Aorta (tissue), 5 donors: ENCODE measurements around the gene RHNO1. TPM values are rescaled to one million over a fixed set of nuclear protein-coding genes. Genes with fewer than 3 reads are reported as not detected.
A peak's percentile ranks its signal among the peaks of the same experiment; 100 is the strongest.

Experiments used
- ATAC-seq: fragments of 200-7000 bp; cut with Tn5 transposase; one replicate; pipeline ENCODE4 v1.9.1; 2022; ENCODE audit warnings: moderate library complexity; ENCODE audit not compliant: low FRiP score
- DNase-seq, 2 donors: peaks; one replicate each; pipeline ENCODE4 v3.0.0-alpha.2; 2020
- H3K27ac ChIP-seq, 2 donors: one replicate each; pipeline ENCODE4 v1.5.1; 2013; ENCODE audit warnings: low read length in 2 of 2, mild to moderate bottlenecking in 2 of 2, moderate library complexity in 2 of 2, control low read depth in 1 of 2, inconsistent platforms in 1 of 2, low read depth in 1 of 2
- H3K27me3 ChIP-seq, 2 donors: one replicate each; pipeline ENCODE4 v1.6.1; 2013; ENCODE audit warnings: control low read depth in 1 of 2, low read length in 1 of 2, mild to moderate bottlenecking in 1 of 2, moderate library complexity in 1 of 2; ENCODE audit not compliant: insufficient read depth in 2 of 2, control insufficient read depth in 1 of 2
- H3K36me3 ChIP-seq, 2 donors: one replicate each; pipeline ENCODE4 v1.6.1; 2013; ENCODE audit warnings: control low read depth in 1 of 2, low read length in 1 of 2, mild to moderate bottlenecking in 1 of 2; ENCODE audit not compliant: insufficient read depth in 2 of 2, control insufficient read depth in 1 of 2
- H3K4me1 ChIP-seq, 2 donors: one replicate each; pipeline ENCODE4 v1.6.1; 2013; ENCODE audit warnings: low read length in 2 of 2, control low read depth in 1 of 2, mild to moderate bottlenecking in 1 of 2, moderate library complexity in 1 of 2; ENCODE audit not compliant: insufficient read depth in 2 of 2, control insufficient read depth in 1 of 2
- H3K4me3 ChIP-seq, 2 donors: one replicate each; pipeline ENCODE4 v1.5.1; 2013; ENCODE audit warnings: low read length in 2 of 2, control low read depth in 1 of 2, mild to moderate bottlenecking in 1 of 2
- H3K9me3 ChIP-seq: one replicate; pipeline ENCODE4 v1.6.1; 2013; ENCODE audit warnings: mild to moderate bottlenecking, low read length; ENCODE audit not compliant: control insufficient read depth
- WGBS, 2 donors: extraction: QIAGEN DNeasy Blood & Tissue Kit; methylation state at CpG; one replicate each; pipeline ENCODE4 v1.1.7; 2013; 5-methylcytosine and 5-hydroxymethylcytosine counted together
- intact Hi-C, 2 donors: fragments of 100-400 bp; cut with DNase I; formaldehyde crosslinking; loops; one replicate each; pipeline versions ENCODE4 v1.14.2 to v1.15.0; 2022
- polyA plus RNA-seq, 2 donors: library from polyadenylated mRNA; stranded (reverse); fragments of 200-250 nt; gene quantifications; one replicate each; pipeline ENCODE4 v1.2.3, GENCODE V29; 2013
- total RNA-seq, 2 donors: library from RNA; stranded (reverse); fragmentation: NEBNext Ultra II Directional; extraction: Animal tissue kit (Norgen Biotek cat#: 25700); gene quantifications; one replicate each; pipeline ENCODE4 v1.2.1, GENCODE V29; 2021
- donor health status: healthy with polysubstance abuse.
- donor health status: Bipolar disorder and iron deficiency.
- donor health status: DM: no; HTN: no; CAD: no.
- donor health status: DM: no; HTN: no; CAD: no.
- donor health status: DM: yes; HTN: yes; CAD: no.

Gene RHNO1
- total and polyA plus RNA-seq, 4 donors: 5.0 to 12.5 (median 9.7) TPM

DNA sequence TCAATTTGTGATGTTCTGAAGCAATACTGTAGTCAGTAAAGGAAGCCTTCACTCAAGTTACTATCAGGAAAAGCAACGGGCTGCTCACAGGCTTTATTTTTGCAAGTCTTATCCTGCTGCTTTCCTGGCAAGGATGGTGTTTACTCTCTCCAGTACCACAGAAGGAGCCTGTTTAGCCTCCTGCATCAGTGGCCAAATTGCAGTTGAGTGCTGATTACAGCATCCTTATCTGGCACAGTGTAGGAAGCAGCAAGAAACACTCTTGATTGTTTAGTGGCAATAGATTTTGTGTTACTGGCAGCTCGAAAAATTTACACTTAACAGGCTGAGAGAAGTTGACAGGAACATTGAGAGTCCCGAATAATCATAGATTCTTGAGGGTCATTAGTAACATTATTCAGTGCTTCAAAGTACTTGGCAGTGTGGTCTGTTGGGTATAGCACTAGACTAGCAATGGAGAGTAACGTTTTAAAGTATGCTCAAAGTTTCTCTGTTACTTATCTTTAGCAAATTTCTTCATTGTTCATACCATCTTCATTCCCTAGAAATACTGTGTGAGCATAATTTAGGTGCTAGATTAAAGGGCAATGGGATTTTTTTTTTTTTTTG is 25.4 kb downstream of the RHNO1 start:
- no peaks in the 10 kb centered on the region for H3K4me1 ChIP-seq
- intact Hi-C loops: no loop called here
- no peaks in the 10 kb centered on the region for H3K36me3 ChIP-seq
- no peaks in the 10 kb centered on the region for H3K9me3 ChIP-seq
- ATAC-seq: peak; percentile 57
- H3K4me3 ChIP-seq: no peak overlapping the region
- WGBS, 2 donors: 27 to 30% methylated on average over 4 of the region's 4 CpGs
- H3K27me3 ChIP-seq: no peaks in the 10 kb centered on the region
- no peak overlapping the region for H3K27ac ChIP-seq
- no peak for DNase-seq

- no peak for ATAC-seq
- H3K27me3 ChIP-seq: no peaks in the 10 kb centered on the region
- 96 to 97% methylated on average over 2 of the region's 2 CpGs for WGBS, 2 donors
- no peaks in the 10 kb centered on the region for H3K36me3 ChIP-seq
- H3K4me1 ChIP-seq: no peaks in the 10 kb centered on the region
- H3K4me3 ChIP-seq: no peak overlapping the region
- H3K27ac ChIP-seq: no peak overlapping the region
- no peak for DNase-seq
- H3K9me3 ChIP-seq: no peaks in the 10 kb centered on the region
- intact Hi-C loops: no loop called here
These were observed 27.2 kb downstream of the RHNO1 start for GRCh38 chr12:2904260-2904659.

- peaks cover 1 to 4% of the 10 kb centered on the region in 2 donors for H3K36me3 ChIP-seq
These were observed 35.2 kb downstream of the RHNO1 start for GRCh38 chr12:2912216-2912575.

GRCh38 chr12:2919249-2919648 is 42.2 kb downstream of the RHNO1 start:
- Histone ChIP-seq H3K27me3 (no peaks in the 10 kb centered on the region), H3K27ac (no peak overlapping the region), H3K4me1 (no peaks in the 10 kb centered on the region), H3K9me3 (no peaks in the 10 kb centered on the region), H3K36me3 (peaks cover 3 to 5% of the 10 kb centered on the region in 2 donors), H3K4me3 (no peak overlapping the region)
- intact Hi-C loops: no loop called here
- ATAC-seq: no peak
- DNase-seq: no peak
- 93% methylated on average over 2 of the region's 2 CpGs for WGBS, 2 donors

More at GRCh38 chr12:2912216-2912575, 35.2 kb downstream of the RHNO1 start:
- no peak for DNase-seq
- Histone ChIP-seq H3K9me3 (no peaks in the 10 kb centered on the region), H3K4me3 (no peak overlapping the region), H3K4me1 (no peaks in the 10 kb centered on the region), H3K27ac (no peak overlapping the region), H3K27me3 (no peaks in the 10 kb centered on the region)
- ATAC-seq: no peak
- 96 to 100% methylated on average over 3 of the region's 3 CpGs for WGBS, 2 donors
- intact Hi-C loops: no loop called here

DNA sequence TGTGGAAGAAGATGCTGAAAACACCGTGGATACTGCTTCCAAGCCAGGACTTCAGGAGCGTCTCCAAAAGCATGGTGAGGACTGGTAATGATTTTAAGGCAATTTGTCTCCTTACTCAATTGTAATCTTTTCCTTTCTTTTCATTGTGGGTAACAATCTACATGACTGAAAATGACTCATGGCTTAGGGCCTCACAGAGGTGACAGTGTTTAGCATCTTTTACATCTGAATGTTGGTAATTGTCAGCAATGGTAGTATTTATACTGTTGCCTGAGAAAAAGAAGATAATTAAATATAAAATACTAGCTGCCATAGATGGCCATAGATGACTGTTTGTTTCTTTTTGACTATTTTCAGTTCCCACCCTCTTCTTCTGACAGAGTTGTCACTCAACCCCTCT is 45.3 kb downstream of the RHNO1 start:
- H3K27me3 ChIP-seq: no peaks in the 10 kb centered on the region
- H3K4me1 ChIP-seq: no peaks in the 10 kb centered on the region
- ATAC-seq: no peak
- H3K36me3 ChIP-seq: peaks cover 5 to 10% of the 10 kb centered on the region in 2 donors
- H3K9me3 ChIP-seq: no peaks in the 10 kb centered on the region
- H3K4me3 ChIP-seq: no peak overlapping the region
- no peak for DNase-seq
- 91 to 97% methylated on average over 2 of the region's 2 CpGs for WGBS, 2 donors
- no peak overlapping the region for H3K27ac ChIP-seq
- intact Hi-C loops: no loop called here

- 96 to 97% methylated on average over 9 of the region's 9 CpGs for WGBS, 2 donors
- Histone ChIP-seq H3K36me3 (peaks cover 5 to 10% of the 10 kb centered on the region in 2 donors), H3K27me3 (no peaks in the 10 kb centered on the region), H3K27ac (no peak overlapping the region), H3K4me1 (no peaks in the 10 kb centered on the region), H3K9me3 (no peaks in the 10 kb centered on the region), H3K4me3 (no peak overlapping the region)
- intact Hi-C loops: no loop called here
- DNase-seq (no peak), ATAC-seq (no peak)
These were observed 46.0 kb downstream of the RHNO1 start for GRCh38 chr12:2923057-2923456.

GRCh38 chr12:2924019-2924418 is 47.0 kb downstream of the RHNO1 start:
- Histone ChIP-seq H3K36me3 (peaks cover 5 to 10% of the 10 kb centered on the region in 2 donors), H3K4me3 (no peak overlapping the region), H3K9me3 (no peaks in the 10 kb centered on the region), H3K4me1 (no peaks in the 10 kb centered on the region), H3K27ac (no peak overlapping the region), H3K27me3 (no peaks in the 10 kb centered on the region)
- 68 to 79% methylated on average over 3 of the region's 3 CpGs for WGBS, 2 donors
- ATAC-seq: no peak
- intact Hi-C loops: no loop called here
- DNase-seq: no peak

DNA sequence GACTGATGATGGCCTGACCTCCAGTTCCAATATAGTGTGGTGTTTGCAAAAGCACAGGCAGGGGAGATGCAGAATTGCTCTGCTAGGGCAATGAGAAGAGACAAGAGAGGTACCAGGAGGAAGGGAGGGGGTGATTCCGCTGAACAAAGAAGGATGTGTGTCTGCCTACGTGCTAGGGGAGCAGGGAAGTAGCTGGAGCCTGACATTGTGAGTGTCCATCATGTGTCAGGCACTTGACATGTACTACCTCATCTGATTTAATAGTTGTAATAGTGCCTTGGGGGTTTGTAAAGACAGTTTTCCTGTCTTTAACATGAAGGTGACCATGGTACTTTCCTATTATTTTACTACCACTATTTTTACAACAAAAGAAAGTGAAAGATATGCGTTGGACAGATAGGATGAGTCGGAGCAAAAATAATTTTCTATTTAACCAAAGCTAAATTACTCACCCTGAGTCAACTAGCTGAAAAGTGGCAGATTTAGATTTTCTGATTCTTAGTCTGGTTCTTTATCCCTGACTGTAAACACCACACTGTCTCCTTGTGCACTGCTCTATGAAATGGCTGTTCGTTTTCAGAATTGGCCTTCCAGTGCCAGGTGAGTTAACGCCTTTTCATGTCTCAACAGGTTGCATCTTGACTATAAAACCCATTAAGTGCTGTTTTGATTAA is 48.4 kb downstream of the RHNO1 start:
- Histone ChIP-seq H3K27me3 (no peaks in the 10 kb centered on the region), H3K4me3 (no peak overlapping the region), H3K9me3 (no peaks in the 10 kb centered on the region), H3K4me1 (no peaks in the 10 kb centered on the region), H3K27ac (no peak overlapping the region), H3K36me3 (peaks cover 5 to 10% of the 10 kb centered on the region in 2 donors)
- ATAC-seq (no peak), DNase-seq (no peak)
- intact Hi-C loops: no loop called here
- 85% methylated on average over 6 of the region's 6 CpGs for WGBS, 2 donors

DNA sequence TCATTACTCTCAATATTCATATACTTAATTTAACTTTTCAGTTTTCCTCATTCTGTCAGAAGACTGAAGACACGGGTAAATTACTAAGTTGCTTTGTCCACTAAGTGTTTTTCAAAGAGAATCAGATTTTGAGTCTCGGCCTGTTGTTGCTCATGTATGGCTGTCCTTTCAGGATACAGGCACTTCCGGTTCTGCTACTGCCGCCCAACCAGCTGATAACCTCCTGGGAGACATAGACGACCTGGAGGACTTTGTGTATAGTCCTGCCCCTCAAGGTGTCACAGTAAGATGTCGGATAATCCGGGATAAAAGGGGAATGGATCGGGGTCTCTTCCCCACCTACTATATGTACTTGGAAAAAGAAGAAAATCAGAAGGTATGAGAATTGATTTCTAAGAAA is 53.8 kb downstream of the RHNO1 start:
- Histone ChIP-seq H3K36me3 (peaks cover 4 to 11% of the 10 kb centered on the region in 2 donors), H3K27me3 (no peaks in the 10 kb centered on the region), H3K9me3 (no peaks in the 10 kb centered on the region), H3K27ac (no peak overlapping the region), H3K4me1 (no peaks in the 10 kb centered on the region), H3K4me3 (no peak overlapping the region)
- ATAC-seq (no peak), DNase-seq (peak in 1 of 2 donors; percentile 4)
- intact Hi-C loops: no loop called here
- WGBS, 2 donors: 86% methylated on average over 8 of the region's 8 CpGs
